GM18909 (cell line): ENCODE data around the gene ENTHD1.

ENCODE experiments used
- ATAC-seq: cut with Tn5 transposase; IDR thresholded peaks from one replicate; pipeline ENCODE4 v1.9.1; 2021; ENCODE audit warnings: mild to moderate bottlenecking; ENCODE audit not compliant: unreplicated experiment, poor library complexity

ENTHD1 gene

GRCh38 chr22:39802682-39803081, 90.9 kb downstream of the ENTHD1 start:
- no peak for ATAC-seq

- ATAC-seq: no peak
Observed at GRCh38 chr22:39800790-39801520, 92.6 kb downstream of the ENTHD1 start.

- no peak for ATAC-seq
Observed at GRCh38 chr22:39797528-39798147, 95.9 kb downstream of the ENTHD1 start.

- no peak for ATAC-seq
Observed at GRCh38 chr22:39789788-39790187, 103.8 kb downstream of the ENTHD1 start.

- no peak for ATAC-seq
Observed at GRCh38 chr22:39785232-39785631, 108.3 kb downstream of the ENTHD1 start.

GRCh38 chr22:39777716-39778454, 115.7 kb downstream of the ENTHD1 start:
- no peak for ATAC-seq

- ATAC-seq: no peak
Observed at GRCh38 chr22:39776295-39777009, 117.1 kb downstream of the ENTHD1 start.

GRCh38 chr22:39773976-39774539, 119.5 kb downstream of the ENTHD1 start:
- ATAC-seq: no peak

- no peak for ATAC-seq
Observed at GRCh38 chr22:39773503-39773902, 120.1 kb downstream of the ENTHD1 start.

GRCh38 chr22:39771486-39771885, 122.1 kb downstream of the ENTHD1 start:
- no peak for ATAC-seq

GRCh38 chr22:39765661-39766060, 127.9 kb downstream of the ENTHD1 start:
- no peak for ATAC-seq

GRCh38 chr22:39765046-39765445, 128.5 kb downstream of the ENTHD1 start:
- ATAC-seq: no peak

- ATAC-seq: no peak
Observed at GRCh38 chr22:39763276-39763675, 130.3 kb downstream of the ENTHD1 start.

- ATAC-seq: no peak
Observed at GRCh38 chr22:39750759-39751158, 142.8 kb downstream of the ENTHD1 start.

GRCh38 chr22:39748877-39749276, 144.7 kb downstream of the ENTHD1 start:
- ATAC-seq: no peak

- no peak for ATAC-seq
Observed at GRCh38 chr22:39746600-39747262, 146.8 kb downstream of the ENTHD1 start.

- no peak for ATAC-seq
Observed at GRCh38 chr22:39745789-39746188, 147.8 kb downstream of the ENTHD1 start.

- ATAC-seq: no peak
Observed at GRCh38 chr22:39744353-39744752, 149.2 kb downstream of the ENTHD1 start.

- no peak for ATAC-seq
Observed at GRCh38 chr22:39743935-39744334, 149.6 kb downstream of the ENTHD1 start.
